ENCODE results near the gene LMNTD2. TPM values are rescaled to one million over a fixed set of nuclear protein-coding genes. Genes with fewer than 3 reads are reported as not detected.

LMNTD2 gene
- total RNA-seq, 4 donors from 2014 or later, result 7.6 to 20.4 (median 11.2) TPM

GRCh38 chr11:568306-569157 lies 8.0 kb upstream of the LMNTD2 start:
- intact Hi-C loops (cut with DNase I; ENCODE audit: low total_unique reads), result no loop called here
- TF ChIP-seq CTCF (IDR thresholded peaks at IDR 0.05) (no peak), POLR2A (IDR thresholded peaks at IDR 0.05) (peak in 1 of 2 donors; percentile 8)
- WGBS, 2 donors, result 1 to 2% methylated on average over 23 to 48 of the region's 123 CpGs
- peak overlapping the region; percentile 68 for H3K4me3 ChIP-seq (ENCODE audit: low read depth, poor library complexity, severe bottlenecking)
- DNase-seq (ENCODE audit: low spot score in 2 of 2), result peak; percentile 90 to 98

GRCh38 chr11:567629-568292 lies 7.2 kb upstream of the LMNTD2 start:
- H3K4me3 ChIP-seq (ENCODE audit: low read depth, poor library complexity, severe bottlenecking), result peak overlapping the region; percentile 37
- 26 to 54% methylated on average over 9 to 26 of the region's 41 CpGs for WGBS, 2 donors
- intact Hi-C loops (cut with DNase I; ENCODE audit: low total_unique reads), result no loop called here
- no peak for DNase-seq (ENCODE audit: low spot score in 2 of 2)
- TF ChIP-seq CTCF (IDR thresholded peaks at IDR 0.05) (no peak), POLR2A (IDR thresholded peaks at IDR 0.05) (no peak)

- no peak overlapping the region for H3K4me3 ChIP-seq (ENCODE audit: low read depth, poor library complexity, severe bottlenecking)
- DNase-seq (ENCODE audit: low spot score in 2 of 2), result no peak
- no peak for TF ChIP-seq CTCF (IDR thresholded peaks at IDR 0.05)
- no peak for TF ChIP-seq POLR2A (IDR thresholded peaks at IDR 0.05)
- 81 to 87% methylated on average over 7 to 18 of the region's 18 CpGs for WGBS, 2 donors
- intact Hi-C loops (cut with DNase I; ENCODE audit: low total_unique reads), result no loop called here
Measured at GRCh38 chr11:567011-567628, 6.6 kb upstream of the LMNTD2 start.

- H3K4me3 ChIP-seq (ENCODE audit: low read depth, poor library complexity, severe bottlenecking), result no peak overlapping the region
- intact Hi-C loops (cut with DNase I; ENCODE audit: low total_unique reads), result no loop called here
- DNase-seq (ENCODE audit: low spot score in 2 of 2), result no peak
- no peak for TF ChIP-seq POLR2A (IDR thresholded peaks at IDR 0.05)
- no peak for TF ChIP-seq CTCF (IDR thresholded peaks at IDR 0.05)
- 72 to 76% methylated on average over 11 to 12 of the region's 12 CpGs for WGBS, 2 donors
Measured at GRCh38 chr11:565921-566509, 5.5 kb upstream of the LMNTD2 start.

GRCh38 chr11:563812-564578 lies 3.5 kb upstream of the LMNTD2 start:
- TF ChIP-seq CTCF (IDR thresholded peaks at IDR 0.05) (no peak), POLR2A (IDR thresholded peaks at IDR 0.05) (no peak)
- H3K4me3 ChIP-seq (ENCODE audit: low read depth, poor library complexity, severe bottlenecking), result no peak overlapping the region
- 50 to 60% methylated on average over 10 to 11 of the region's 12 CpGs for WGBS, 2 donors
- intact Hi-C loops (cut with DNase I; ENCODE audit: low total_unique reads), result no loop called here
- DNase-seq (ENCODE audit: low spot score in 2 of 2), result no peak
